COLO668 (cell line): ENCODE data around the gene COG5.

ENCODE experiments used
- DNase-seq: peaks from one replicate; lab custom pipeline; 2025; ENCODE audit not compliant: unreplicated experiment; lab: John Stamatoyannopoulos, UW

COG5 gene

DNA sequence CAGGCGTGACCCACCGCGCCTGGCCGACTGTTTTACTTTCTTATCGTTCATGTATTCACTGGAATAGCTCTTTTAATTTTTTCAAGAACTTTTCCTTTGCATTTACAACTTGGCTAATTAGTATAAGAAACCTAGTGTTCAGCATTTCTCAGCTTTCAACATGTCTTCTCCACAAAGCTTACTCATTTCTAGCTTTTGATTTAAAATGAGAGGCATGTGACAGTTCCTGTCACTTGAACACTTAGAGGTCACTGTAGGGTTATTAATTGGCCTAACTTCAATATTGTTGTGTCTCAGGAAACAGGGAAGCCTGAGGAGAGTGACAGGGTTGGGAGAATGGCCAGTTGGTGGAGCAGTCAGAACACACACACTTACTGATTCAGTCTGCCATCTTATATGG is 218.9 kb downstream of the COG5 start:
- no peak for DNase-seq

DNA sequence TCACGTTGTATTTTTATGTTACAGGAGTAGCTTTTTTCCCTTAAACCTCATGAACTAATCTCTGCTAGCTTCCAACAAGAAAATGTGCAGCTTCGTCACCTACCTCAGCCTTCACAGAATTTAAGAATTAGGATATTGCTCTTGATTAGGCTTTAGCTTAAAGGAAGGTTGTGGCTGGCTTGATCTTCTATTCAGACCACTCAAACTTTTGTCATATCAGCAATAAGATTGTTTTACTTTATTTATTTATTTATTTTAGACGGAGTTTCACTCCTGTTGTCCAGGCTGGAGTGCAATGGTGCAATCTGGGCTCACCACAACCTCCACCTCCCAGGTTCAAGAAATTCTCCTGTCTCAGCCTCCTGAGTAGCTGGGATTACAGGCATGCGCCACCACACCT is 219.4 kb downstream of the COG5 start:
- no peak for DNase-seq

DNA sequence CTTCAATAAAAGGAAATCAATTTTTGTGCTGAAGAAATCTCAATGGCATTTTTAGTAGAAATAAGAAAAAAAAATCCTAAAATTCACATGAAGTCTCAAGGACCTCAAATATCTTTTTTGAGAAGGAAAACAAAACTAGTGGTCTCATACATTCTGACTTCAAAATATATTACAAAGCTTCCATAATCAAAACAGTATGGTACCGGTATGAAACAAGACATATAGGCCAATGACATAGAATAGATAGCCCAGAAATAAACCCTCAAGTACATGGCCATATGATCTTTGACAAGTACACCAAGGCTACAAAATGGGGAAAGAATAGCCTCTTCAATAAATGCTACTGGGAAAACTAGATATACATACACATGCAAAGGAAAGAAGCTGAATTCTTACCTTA is 225.6 kb downstream of the COG5 start:
- no peak for DNase-seq

DNA sequence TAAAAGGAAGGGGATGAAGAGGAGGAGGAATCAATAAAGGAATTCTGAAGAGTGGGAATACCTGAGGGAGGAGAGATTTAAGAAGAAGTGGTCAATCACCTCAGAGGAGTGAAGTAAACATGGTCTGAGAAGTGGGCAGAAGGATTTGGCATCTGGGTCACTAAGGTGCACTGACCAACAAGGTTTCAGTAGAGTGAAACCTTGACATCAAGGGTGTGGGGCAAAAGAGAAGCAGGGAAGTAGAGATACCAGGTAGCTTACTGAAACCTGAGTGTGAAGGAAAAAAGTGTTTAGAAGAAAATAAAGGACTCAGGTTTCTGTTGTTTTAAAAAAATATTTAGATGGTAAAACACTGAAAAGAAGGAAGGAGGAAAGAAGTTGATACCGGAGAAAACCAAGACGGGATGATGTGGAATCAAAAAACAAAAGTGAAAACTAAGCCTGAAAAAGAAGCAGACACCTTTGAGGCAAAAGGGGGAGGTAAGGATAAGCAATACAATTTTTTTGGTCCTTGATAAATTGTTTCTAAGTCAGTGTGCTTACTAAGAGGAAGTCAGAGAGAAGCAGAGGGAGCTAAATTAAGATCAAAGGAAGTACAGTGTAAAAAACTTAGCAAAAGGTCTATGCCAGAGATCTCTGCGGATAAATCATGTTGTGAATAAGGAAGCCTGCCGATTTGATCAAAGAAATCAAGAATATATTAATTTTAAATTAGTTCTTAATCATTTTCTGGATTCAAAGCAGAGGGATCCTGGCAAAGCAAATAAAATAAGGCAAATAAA is 231.0 kb downstream of the COG5 start:
- no peak for DNase-seq

DNA sequence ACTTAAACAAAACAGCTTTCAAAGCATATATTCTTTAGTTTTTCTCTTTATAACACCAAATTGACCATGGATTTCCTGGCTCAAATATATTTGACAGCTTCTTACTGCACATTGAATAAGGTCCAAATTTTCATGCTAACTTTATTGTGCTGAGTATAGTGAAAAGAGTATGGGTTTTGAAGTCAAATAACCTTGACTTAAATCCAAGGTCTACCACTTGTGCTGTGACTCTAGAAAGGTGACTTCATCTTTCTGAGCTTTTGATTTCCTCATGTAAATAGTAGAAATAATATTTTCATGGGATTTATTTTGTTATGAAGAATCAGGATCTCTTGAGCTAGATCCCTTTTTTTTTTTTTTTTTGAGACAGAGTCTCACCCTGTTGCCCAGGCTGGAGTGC is 233.2 kb downstream of the COG5 start:
- DNase-seq: no peak

DNA sequence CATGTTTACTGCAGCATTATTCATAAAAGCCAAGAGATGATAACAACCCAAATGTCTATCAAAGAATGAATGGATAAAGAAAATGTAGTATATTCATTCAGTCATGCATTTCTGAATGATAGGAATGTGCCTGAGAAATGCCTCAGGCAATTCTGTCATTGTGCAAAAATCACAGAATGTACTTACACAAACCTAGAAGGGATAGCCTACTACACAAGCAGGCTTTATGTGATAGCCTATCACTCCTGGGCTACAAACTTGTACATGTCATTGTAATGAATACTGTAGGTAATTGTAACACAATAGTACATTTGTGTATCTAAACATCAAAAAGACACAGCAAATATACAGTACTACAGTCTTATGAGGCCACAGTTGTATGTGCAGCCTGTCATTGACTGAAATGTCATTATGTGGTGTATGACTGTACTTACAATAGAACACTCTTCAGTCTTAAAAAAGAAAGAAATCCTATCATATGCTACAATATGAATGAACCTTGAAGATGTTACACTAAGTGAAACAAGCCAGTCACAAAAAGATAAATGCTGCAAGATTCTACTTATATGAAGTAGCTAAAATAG is 235.6 kb downstream of the COG5 start:
- no peak for DNase-seq

DNA sequence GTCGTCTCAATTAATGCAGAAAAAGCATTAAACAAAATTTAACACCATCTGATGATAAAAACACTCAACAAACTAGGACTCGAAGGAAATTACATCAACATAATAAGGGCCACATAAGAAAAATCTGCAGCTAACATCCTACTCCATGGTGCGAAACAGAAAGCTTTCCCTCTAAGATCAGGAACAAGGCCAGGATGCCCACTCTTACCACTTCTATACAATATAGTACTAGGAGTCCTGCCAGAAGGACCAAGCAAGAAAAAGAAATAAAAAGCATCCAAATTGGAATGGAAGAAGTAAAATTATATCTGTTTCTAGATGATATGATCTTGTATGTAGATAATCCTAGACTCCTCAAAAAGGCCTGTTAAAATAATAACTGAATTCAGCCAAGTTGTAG is 237.7 kb downstream of the COG5 start:
- no peak for DNase-seq

DNA sequence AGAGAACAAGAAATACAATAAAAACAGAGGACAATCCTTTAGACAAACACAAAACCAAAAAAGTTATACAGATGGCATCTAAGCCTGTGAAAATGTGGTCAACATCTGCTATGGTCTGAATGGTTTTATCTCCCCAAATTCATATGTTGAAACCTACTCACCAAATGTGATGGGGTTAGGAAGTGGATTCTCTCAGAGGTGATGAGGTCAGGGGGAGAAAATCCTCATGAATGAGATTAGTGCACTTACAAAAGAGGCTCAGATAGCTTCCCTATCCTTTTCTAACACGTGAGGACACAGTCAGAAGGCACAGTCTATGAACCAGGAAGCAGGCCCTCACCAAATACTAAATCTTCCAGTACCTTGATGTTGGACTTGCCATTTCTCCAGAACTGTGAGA is 241.7 kb downstream of the COG5 start:
- no peak for DNase-seq

DNA sequence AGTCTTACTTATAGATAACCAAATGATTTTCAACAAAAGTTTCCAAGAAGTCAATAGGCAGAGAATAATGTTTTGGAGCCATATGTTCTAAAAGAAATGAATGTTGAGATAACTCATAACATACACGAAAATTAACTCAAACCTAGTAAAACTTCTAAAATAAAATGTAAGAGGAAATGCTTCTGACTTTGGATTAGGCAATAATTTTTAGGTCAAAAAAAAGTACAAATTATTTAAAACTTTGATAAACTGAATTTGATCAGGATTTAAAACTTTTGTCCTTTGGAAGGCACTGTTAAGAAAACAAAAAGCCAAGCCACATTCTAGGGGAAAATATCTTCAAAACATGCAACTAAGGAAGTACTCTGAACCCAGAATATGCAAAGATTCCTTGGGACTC is 242.1 kb downstream of the COG5 start:
- DNase-seq: no peak

DNA sequence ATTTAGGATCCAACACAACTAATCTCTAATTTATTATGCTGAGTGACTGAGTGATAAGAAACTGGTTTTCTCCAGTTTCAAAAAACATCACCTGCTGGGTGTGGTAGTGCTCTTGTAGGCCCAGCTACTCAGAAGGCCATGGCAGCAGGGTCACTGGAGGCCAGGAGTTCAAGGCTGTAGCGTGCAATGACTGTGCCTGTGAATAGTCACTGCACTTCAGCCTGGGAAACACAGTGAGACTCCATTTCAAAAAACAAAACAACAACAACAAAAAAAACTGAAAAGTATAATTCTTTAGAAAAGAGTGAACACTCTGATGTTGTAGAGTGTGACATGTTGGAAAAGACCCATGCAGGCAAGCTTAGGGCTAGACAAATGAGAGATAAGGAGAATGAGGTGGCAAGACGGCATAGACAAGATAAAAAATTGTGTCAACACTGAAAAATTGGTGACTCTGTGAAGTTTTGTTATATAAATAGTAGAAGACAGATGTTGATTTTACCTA is 243.9 kb downstream of the COG5 start:
- no peak for DNase-seq

DNA sequence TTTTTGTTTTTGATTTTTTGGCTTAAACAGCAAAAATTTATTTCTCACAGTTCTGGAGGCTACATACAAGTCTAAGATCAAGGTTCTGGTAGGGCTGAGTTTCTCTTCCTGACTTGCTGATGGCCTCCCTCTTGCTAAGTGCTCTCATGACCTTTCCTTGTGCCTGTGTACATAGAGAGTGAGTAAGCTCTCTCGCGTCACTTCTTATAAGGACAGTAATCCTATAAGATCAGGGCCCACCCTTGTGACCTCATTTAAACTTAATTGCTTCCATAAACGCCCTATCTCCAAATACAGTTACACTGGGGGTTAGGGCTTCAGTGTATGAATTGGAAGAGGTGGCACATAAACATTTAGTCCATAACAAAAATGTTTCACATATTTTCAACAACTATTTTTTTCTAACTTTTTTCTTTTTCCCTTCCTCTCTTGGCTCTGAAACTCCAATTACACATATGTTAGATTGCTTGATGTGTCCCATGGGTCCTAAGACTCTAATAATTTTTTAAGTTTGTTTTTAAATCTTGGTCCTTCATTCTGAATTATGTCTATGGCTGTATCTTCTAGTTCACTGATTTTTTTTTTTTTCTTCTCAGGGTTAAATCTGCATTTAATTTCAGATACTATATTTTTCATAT is 245.1 kb downstream of the COG5 start:
- DNase-seq: no peak

DNA sequence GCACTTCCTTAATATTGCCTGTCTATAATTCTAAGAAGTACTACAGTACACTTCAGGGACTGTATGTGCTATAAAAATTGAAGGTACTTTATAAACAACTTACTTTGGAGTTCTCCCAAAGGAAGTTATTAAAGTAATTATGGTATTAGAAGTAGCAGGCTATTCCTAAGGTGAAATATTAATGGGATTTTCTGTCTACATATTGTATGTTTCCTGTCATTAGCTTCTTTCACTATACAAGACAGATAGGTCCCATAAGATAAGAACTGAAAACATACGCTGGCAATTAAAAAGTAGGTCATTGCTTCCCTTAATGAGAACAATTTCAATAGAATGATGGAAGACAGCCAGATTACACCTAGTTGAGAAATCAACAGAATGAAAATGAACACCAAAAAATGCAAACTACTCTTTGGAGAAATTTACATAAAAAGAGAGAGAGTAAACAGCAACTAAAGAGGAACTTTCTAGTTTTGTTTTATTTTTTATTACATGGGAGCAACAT is 248.0 kb downstream of the COG5 start:
- DNase-seq: no peak

DNA sequence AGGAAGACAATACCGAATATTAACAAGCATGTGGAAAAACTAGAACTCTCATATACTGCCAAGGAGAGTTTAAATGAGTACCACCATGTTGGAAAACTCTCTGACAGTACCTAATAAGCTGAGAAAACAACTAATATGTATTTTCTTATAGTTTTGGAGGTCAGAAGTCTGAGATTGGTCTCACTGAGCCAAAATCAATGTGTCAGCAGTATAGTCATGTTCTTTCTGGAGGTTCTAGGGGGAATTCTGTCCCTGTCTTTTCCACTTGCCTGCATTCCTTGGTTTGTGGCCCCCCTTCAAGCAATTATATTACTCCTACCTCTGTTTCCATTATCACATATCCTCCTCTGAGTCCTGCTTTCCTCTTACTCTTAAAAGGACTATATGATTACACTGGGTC is 250.4 kb downstream of the COG5 start:
- no peak for DNase-seq

DNA sequence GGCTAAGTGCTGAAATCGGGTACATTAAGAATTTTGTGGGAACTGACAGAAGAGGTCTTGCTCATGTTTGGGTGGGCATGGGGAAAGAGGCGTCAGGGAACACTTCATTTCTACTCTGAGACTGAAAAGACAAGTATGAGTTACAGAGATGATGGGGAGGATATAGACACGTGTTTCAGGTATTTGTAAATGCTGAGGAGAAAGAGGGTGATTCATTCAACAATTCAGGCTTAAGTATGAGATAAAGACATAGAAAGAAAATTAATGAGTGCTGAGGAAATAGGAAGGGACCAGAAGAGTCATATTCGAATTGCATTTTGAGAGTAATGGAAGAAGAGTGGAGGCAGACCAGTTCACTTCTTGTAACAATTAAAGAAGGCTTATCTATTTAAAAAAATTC is 251.3 kb downstream of the COG5 start:
- DNase-seq: no peak

DNA sequence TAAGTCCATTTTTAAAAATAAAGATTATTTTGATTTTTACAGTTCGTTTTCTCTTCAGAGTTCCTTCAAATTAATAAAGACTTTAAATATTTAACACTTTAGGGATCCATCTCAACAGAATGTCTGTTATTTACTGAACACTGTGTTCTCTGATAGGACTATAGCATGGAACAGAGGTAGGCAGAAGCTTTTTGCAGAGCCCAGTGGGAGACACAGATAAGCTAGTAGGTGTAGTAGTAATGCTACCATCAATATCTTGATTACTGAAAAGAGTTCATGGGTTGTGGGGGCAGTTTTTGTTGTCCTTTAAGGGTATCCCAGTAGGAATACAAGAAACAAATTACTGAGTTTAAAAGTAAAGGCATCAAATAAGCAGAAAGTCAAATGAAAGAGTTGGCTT is 254.4 kb downstream of the COG5 start:
- DNase-seq: no peak

DNA sequence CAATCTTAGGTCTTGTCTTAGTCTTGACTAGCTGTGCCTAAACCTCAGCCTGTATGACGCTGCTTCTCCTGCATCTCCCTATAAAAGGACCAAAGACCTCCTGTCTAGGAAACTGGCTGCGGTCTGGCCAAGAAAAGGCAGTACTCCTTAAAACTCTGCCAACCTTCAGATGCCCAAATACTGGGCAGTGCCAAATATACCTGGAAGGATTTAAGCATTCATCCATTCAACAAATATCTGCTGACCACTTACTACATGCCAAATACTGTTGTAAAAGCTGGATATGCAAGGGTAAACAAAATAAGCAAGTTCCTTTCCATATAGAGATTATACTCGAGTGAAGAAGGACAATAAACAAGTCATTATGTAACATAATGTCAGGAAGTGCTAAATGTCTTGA is 259.1 kb downstream of the COG5 start:
- DNase-seq: no peak

DNA sequence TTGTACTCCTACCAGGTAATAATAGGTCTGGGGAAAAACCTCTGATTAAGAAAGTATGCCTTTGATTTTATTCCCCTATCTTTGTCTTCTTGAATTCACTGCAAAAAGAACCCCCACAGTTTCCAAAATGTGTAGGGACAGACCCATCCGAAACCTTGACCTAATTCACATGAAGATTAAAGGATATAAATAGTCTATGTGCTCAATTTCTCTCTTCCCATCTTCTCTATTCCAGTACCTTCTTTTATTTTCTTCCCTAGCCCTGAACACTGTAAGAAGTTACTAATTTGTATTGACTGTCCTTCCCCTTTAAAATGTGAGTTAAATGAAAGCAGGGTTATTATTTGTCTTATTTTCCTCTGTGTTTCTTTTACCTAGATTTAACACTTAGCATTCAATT is 259.7 kb downstream of the COG5 start:
- no peak for DNase-seq

DNA sequence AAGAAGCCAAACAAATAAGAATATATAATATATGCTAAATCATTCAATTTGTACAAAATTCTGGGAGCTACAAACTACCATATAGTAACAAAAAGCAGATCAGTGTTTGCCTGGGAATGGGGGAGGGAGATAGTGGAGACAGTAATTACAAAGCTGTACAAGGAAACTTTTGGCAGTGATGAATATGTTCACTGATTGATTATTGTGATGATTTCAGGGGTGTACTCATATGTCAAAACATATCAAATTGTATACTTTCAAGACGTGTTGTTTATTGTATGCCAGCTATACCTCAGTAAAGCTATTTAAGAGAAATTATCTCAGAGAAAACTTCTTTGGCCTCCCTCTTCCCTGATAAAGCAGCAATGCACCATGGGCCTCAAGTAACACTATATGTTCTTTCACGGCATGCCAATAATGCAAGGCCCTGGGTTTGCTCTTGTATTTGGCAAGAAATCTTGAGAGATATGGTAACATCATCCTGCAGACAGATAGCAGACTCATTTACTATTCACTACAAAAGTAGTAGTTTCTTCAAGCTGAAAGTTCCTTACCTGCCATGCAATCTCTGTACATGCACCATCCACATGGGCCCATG is 261.4 kb downstream of the COG5 start:
- no peak for DNase-seq

DNA sequence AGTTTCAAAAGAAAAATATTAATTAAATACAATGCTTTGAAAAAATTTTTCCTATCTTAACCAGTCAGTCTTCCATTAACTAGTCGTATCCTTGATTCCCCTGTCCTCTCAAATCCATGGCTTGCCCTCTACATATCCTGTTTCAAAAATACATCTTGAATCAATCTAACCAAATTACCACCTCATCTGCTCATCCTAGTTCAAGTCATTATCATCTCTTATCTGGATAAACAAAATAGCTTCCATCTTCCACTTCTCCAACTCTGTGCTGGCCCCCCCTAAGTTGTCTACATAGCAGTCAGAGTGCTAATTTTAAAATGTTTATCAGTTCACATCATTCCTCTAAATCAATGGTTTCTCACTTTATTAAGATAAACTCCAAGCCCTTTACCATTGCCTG is 269.5 kb downstream of the COG5 start:
- DNase-seq: no peak

DNA sequence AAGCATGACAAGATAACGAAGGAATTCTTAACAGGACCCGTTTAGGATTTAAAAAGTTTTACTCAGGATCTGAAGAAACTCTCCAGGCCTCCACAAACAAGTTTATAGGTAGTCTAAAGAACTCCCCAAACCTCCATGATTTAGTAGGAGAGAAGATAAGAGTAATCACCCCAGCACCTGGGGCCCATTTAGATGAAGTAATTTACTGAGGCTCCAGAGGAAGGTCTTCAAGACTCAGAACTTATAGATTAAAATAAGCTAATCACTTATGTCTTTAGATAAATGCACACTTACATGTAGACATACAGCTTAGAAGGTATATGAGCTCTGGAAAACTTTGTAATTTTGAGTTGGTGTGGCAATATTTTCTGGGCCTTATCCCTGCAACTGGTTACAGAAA is 271.1 kb downstream of the COG5 start:
- no peak for DNase-seq

DNA sequence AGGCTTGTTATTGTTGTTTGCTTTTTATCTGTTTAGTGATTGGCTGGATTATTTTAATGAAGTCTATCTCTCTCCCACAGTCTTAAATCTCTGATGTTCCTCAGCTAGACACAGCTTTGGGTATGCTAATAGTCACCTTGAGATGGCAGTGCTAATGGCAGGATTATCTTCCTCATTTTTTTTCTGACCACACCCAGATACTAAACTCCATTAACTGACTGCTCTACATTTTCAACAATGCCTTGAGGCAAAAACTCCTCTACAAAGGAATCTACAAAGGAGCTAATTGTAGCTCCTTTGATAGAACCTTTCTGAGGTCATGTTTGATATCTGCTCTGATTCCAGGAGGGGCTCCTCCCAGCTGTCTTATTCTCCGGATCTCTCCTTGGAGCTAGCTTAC is 272.3 kb downstream of the COG5 start:
- DNase-seq: no peak
